H1 (cell line): ENCODE measurements around the gene MTX1. TPM values are rescaled to one million over a fixed set of nuclear protein-coding genes. Genes with fewer than 3 reads are reported as not detected.

Source experiments
- CHD2 ChIP-seq: IDR thresholded peaks from 2 replicates; pipeline ENCODE4 v1.6.1; 2012; ENCODE audit warnings: low read length, improper control_type of control experiment
- CTCF ChIP-seq, 3 experiments: IDR thresholded peaks; 1 replicate in 2 of 3; 2 replicates in 1 of 3; pipeline versions ENCODE4 v1.5.1 to v1.6.1; 2011; ENCODE audit warnings: low read length in 3 of 3, mild to moderate bottlenecking in 3 of 3, inconsistent platforms in 2 of 3, low read depth in 1 of 3, moderate library complexity in 1 of 3; ENCODE audit not compliant: insufficient read depth in 1 of 3; ENCODE audit errors: control extremely low read depth in 1 of 3
- EP300 ChIP-seq, 2 experiments: IDR thresholded peaks; 1 replicate in 1 of 2; 2 replicates in 1 of 2; pipeline ENCODE4 v1.6.1; 2011 to 2012; ENCODE audit warnings: low read depth in 2 of 2, low read length in 2 of 2, mild to moderate bottlenecking in 2 of 2, borderline replicate concordance in 1 of 2, inconsistent platforms in 1 of 2, moderate library complexity in 1 of 2
- PHF8 ChIP-seq: fragments of 200-600 bp; sonication (generic); conservative IDR thresholded peaks from 2 replicates; pipeline ENCODE4 v1.7.1; 2012; ENCODE audit warnings: low read depth, mild to moderate bottlenecking, inconsistent platforms, low read length, moderate library complexity
- POU5F1 ChIP-seq: IDR thresholded peaks from 2 replicates; pipeline ENCODE4 v1.6.1; 2011; ENCODE audit warnings: low read depth, mild to moderate bottlenecking, low read length, moderate library complexity
- SAP30 ChIP-seq: fragments of 300-600 bp; sonication (generic); IDR thresholded peaks from 2 replicates; pipeline ENCODE4 v1.7.1; 2012; ENCODE audit warnings: low read length, moderate library complexity, mild to moderate bottlenecking, inconsistent platforms; ENCODE audit not compliant: insufficient read depth, insufficient replicate concordance
- SIN3A ChIP-seq, 2 experiments: IDR thresholded peaks in 1 of 2; conservative IDR thresholded peaks in 1 of 2; 2 replicates each; pipeline ENCODE4 v1.6.1; 2011 to 2012; ENCODE audit warnings: low read length in 2 of 2, improper control_type of control experiment in 1 of 2, low read depth in 1 of 2, mild to moderate bottlenecking in 1 of 2
- SIRT6 ChIP-seq: IDR thresholded peaks from one replicate; pipeline ENCODE4 v1.7.1; 2012; ENCODE audit warnings: low read length, inconsistent platforms
- TAF1 ChIP-seq: IDR thresholded peaks from 2 replicates; pipeline ENCODE4 v1.6.1; 2011; ENCODE audit warnings: mild to moderate bottlenecking, low read depth, low read length
- polyA plus RNA-seq, 7 experiments: library from polyadenylated mRNA; depleted of rRNA in 3 of 7; stranded (reverse) in 5 of 7; unstranded in 2 of 7; fragments of >200 nt in 5 of 7; fragments of 200-250 nt in 2 of 7; gene quantifications; 1 replicate in 5 of 7; 2 replicates in 1 of 7; 4 replicates in 1 of 7; pipeline versions ENCODE4 v1.2.1 to v1.2.3, GENCODE V29; 2011 to 2013; ENCODE audit warnings: missing spikeins in 2 of 7, mixed read lengths in 2 of 7
- total RNA-seq: library from RNA; stranded (reverse); fragmentation: NEBNext Ultra II Directional; extraction: Animal tissue kit (Norgen Biotek cat#: 25700); gene quantifications from 2 replicates; pipeline ENCODE4 v1.2.1, GENCODE V29; 2021
- TF ChIP-seq, protein P1 (sequence below): IDR thresholded peaks from 2 replicates; pipeline ENCODE4 v1.6.1; 2012; ENCODE audit warnings: low read length, inconsistent platforms

MTX1 gene
- total and polyA plus RNA-seq, 2 of the 8 experiments (the other 6 are each of a cell fraction or from before 2014, with no cell fraction given) = 47.9 to 131 TPM

DNA sequence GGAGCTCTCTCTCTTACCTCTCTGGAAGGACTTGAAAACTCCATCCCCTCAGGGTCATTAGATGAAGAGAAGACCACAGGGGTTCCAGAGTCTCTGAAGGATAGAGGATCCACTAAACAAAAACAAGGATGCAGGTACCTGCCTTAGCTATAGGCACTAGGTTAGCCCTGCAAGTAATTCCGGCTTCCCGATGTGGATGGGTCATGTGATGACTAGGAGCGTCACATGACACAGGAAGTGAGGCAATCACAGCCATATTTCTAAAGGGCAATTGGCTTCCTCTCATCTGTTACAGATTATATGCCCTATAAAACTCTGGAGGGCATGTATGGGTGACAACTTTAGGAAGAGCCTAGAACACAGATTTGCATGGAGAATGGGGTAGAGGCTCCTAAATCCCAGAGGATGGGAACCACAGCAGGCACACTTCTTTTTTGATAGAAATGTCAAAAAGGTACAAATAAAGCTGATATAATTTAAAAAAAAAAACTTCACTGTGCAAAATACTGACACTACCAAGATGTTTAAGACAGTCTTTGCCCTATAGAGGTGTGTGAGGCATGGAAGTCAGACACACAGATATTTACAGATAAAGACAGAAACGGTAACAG lies 32.7 kb downstream of the MTX1 start (continued):
- no peak for TF ChIP-seq CTCF (IDR thresholded peaks at IDR 0.05; ENCODE audit: control extremely low read depth in 1 of 3, insufficient read depth in 1 of 3, low read depth in 1 of 3, low read length in 3 of 3)
- peak in 1 of 2 experiments; percentile 71; a peak in 1 of 3 replicates for TF ChIP-seq EP300 (IDR thresholded peaks at IDR 0.05; ENCODE audit: borderline replicate concordance in 1 of 2, low read depth in 2 of 2, low read length in 2 of 2)
- no peak for TF ChIP-seq TAF1
- TF ChIP-seq POU5F1 = no peak
- no peak for TF ChIP-seq PHF8
- TF ChIP-seq, protein P1, sequence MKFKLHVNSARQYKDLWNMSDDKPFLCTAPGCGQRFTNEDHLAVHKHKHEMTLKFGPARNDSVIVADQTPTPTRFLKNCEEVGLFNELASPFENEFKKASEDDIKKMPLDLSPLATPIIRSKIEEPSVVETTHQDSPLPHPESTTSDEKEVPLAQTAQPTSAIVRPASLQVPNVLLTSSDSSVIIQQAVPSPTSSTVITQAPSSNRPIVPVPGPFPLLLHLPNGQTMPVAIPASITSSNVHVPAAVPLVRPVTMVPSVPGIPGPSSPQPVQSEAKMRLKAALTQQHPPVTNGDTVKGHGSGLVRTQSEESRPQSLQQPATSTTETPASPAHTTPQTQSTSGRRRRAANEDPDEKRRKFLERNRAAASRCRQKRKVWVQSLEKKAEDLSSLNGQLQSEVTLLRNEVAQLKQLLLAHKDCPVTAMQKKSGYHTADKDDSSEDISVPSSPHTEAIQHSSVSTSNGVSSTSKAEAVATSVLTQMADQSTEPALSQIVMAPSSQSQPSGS = 0 out of 2 replicates have a peak, but pooled peaks have one; percentile 49
- peak; percentile 99 to 100 for TF ChIP-seq SIN3A (conservative IDR thresholded peaks at IDR 0.05 in 1 of 2, IDR thresholded peaks at IDR 0.05 in 1 of 2; ENCODE audit: low read depth in 1 of 2, low read length in 2 of 2)
- no peak for TF ChIP-seq SIRT6
- TF ChIP-seq SAP30 = peak; percentile 76
- TF ChIP-seq CHD2 = no peak
- TF ChIP-seq, all 59 proteins: peak for 19
